ENCODE data around the gene LARP1.

The LARP1 gene

GRCh38 chr5:154786414-154786813 lies 31.2 kb downstream of the LARP1 start:
- Histone ChIP-seq H3K27me3 (ENCODE audit: control insufficient read depth, insufficient read depth, low read length, poor library complexity, severe bottlenecking) (no peaks in the 10 kb centered on the region), H3K4me1 (ENCODE audit: control insufficient read depth, insufficient read depth, low read length) (peaks cover 29% of the 10 kb centered on the region), H3K9me3 (ENCODE audit: control insufficient read depth, low read length) (no peaks in the 10 kb centered on the region), H3K27ac (ENCODE audit: insufficient read depth, low read depth, low read length, poor library complexity, severe bottlenecking) (no peak overlapping the region), H3K4me3 (ENCODE audit: insufficient read depth, low read depth, low read length) (no peak overlapping the region), H3K36me3 (ENCODE audit: control insufficient read depth, insufficient read depth, low read length) (peaks cover 5% of the 10 kb centered on the region)
- 87 to 97% methylated on average over 2 of the region's 2 CpGs for WGBS, 2 experiments

DNA sequence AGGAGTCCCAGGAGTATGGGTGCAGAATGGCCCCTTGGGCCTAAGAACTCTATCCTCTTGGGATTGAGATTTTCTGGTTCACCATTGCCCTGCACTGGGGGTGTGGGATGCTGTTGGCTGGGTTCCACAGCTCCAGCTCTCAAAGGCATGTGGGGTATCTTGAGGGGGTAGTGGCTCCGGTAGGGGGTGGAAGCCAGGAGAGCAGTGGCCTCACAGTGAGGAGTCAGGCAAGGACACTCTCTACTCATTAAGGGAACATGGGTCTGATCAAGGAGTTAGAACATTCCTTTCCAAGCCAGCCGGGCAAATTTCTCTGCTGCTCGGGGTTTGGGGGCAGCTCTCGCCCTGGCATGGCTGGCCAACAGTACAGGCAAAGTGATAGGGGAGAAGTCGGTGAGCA lies 33.0 kb downstream of the LARP1 start:
- WGBS, 2 experiments, result 96% methylated on average over 5 of the region's 5 CpGs
- peaks cover 19% of the 10 kb centered on the region for H3K4me1 ChIP-seq (ENCODE audit: control insufficient read depth, insufficient read depth, low read length)
- H3K27me3 ChIP-seq (ENCODE audit: control insufficient read depth, insufficient read depth, low read length, poor library complexity, severe bottlenecking), result no peaks in the 10 kb centered on the region
- H3K4me3 ChIP-seq (ENCODE audit: insufficient read depth, low read depth, low read length), result no peak overlapping the region
- H3K9me3 ChIP-seq (ENCODE audit: control insufficient read depth, low read length), result no peaks in the 10 kb centered on the region
- H3K36me3 ChIP-seq (ENCODE audit: control insufficient read depth, insufficient read depth, low read length), result peaks cover 15% of the 10 kb centered on the region
- H3K27ac ChIP-seq (ENCODE audit: insufficient read depth, low read depth, low read length, poor library complexity, severe bottlenecking), result no peak overlapping the region

- WGBS, 2 experiments, result 97% methylated on average over 3 of the region's 3 CpGs
- Histone ChIP-seq H3K27me3 (ENCODE audit: control insufficient read depth, insufficient read depth, low read length, poor library complexity, severe bottlenecking) (no peaks in the 10 kb centered on the region), H3K27ac (ENCODE audit: insufficient read depth, low read depth, low read length, poor library complexity, severe bottlenecking) (no peak overlapping the region), H3K4me1 (ENCODE audit: control insufficient read depth, insufficient read depth, low read length) (no peaks in the 10 kb centered on the region), H3K9me3 (ENCODE audit: control insufficient read depth, low read length) (no peaks in the 10 kb centered on the region), H3K4me3 (ENCODE audit: insufficient read depth, low read depth, low read length) (no peak overlapping the region), H3K36me3 (ENCODE audit: control insufficient read depth, insufficient read depth, low read length) (peaks cover 40% of the 10 kb centered on the region)
Observed at GRCh38 chr5:154791535-154791934, 36.4 kb downstream of the LARP1 start.

- Histone ChIP-seq H3K9me3 (ENCODE audit: control insufficient read depth, low read length) (no peaks in the 10 kb centered on the region), H3K4me3 (ENCODE audit: insufficient read depth, low read depth, low read length) (no peak overlapping the region), H3K27ac (ENCODE audit: insufficient read depth, low read depth, low read length, poor library complexity, severe bottlenecking) (no peak overlapping the region), H3K4me1 (ENCODE audit: control insufficient read depth, insufficient read depth, low read length) (no peaks in the 10 kb centered on the region), H3K36me3 (ENCODE audit: control insufficient read depth, insufficient read depth, low read length) (peaks cover 48% of the 10 kb centered on the region), H3K27me3 (ENCODE audit: control insufficient read depth, insufficient read depth, low read length, poor library complexity, severe bottlenecking) (no peaks in the 10 kb centered on the region)
- 95 to 96% methylated on average over 32 of the region's 32 CpGs for WGBS, 2 experiments
Observed at GRCh38 chr5:154793599-154794524, 38.7 kb downstream of the LARP1 start.

- Histone ChIP-seq H3K4me1 (ENCODE audit: control insufficient read depth, insufficient read depth, low read length) (no peaks in the 10 kb centered on the region), H3K4me3 (ENCODE audit: insufficient read depth, low read depth, low read length) (no peak overlapping the region)
- WGBS, 2 experiments, result 93 to 96% methylated on average over 7 of the region's 7 CpGs
Observed at GRCh38 chr5:154794525-154795234, 39.5 kb downstream of the LARP1 start.

GRCh38 chr5:154795235-154795596 lies 40.0 kb downstream of the LARP1 start:
- WGBS, 2 experiments, result 93 to 97% methylated on average over 3 of the region's 3 CpGs
- H3K27ac ChIP-seq (ENCODE audit: insufficient read depth, low read depth, low read length, poor library complexity, severe bottlenecking), result no peak overlapping the region
- H3K4me3 ChIP-seq (ENCODE audit: insufficient read depth, low read depth, low read length), result no peak overlapping the region
- H3K4me1 ChIP-seq (ENCODE audit: control insufficient read depth, insufficient read depth, low read length), result no peaks in the 10 kb centered on the region
- no peaks in the 10 kb centered on the region for H3K9me3 ChIP-seq (ENCODE audit: control insufficient read depth, low read length)
- no peaks in the 10 kb centered on the region for H3K27me3 ChIP-seq (ENCODE audit: control insufficient read depth, insufficient read depth, low read length, poor library complexity, severe bottlenecking)
- peaks cover 56% of the 10 kb centered on the region for H3K36me3 ChIP-seq (ENCODE audit: control insufficient read depth, insufficient read depth, low read length)

More at GRCh38 chr5:154794525-154795234, 39.5 kb downstream of the LARP1 start:
- Histone ChIP-seq H3K27ac (ENCODE audit: insufficient read depth, low read depth, low read length, poor library complexity, severe bottlenecking) (no peak overlapping the region), H3K36me3 (ENCODE audit: control insufficient read depth, insufficient read depth, low read length) (peaks cover 56% of the 10 kb centered on the region), H3K9me3 (ENCODE audit: control insufficient read depth, low read length) (no peaks in the 10 kb centered on the region), H3K27me3 (ENCODE audit: control insufficient read depth, insufficient read depth, low read length, poor library complexity, severe bottlenecking) (no peaks in the 10 kb centered on the region)

DNA sequence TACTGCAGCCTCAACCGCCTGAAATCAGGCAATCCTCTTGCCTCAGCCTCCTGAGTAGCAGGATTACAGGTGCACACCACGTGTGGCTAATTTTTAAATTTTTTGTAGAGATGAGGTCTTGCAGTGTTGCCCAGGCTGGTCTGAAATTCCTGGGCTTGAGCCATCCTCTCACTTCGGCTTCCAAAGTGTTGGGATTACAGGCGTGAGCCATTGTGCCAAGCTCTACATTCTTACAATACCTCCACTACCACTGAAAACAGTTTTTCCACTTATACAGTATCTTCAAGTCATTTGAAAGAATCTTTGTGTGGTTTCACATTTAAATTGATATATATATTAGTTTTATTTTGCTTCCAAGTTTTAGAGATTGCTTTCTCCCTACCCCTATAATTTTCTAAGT lies 42.6 kb downstream of the LARP1 start:
- WGBS, 2 experiments, result 92% methylated on average over 4 of the region's 4 CpGs
- no peak overlapping the region for H3K4me3 ChIP-seq (ENCODE audit: insufficient read depth, low read depth, low read length)
- H3K4me1 ChIP-seq (ENCODE audit: control insufficient read depth, insufficient read depth, low read length), result no peaks in the 10 kb centered on the region
- H3K36me3 ChIP-seq (ENCODE audit: control insufficient read depth, insufficient read depth, low read length), result peaks cover 73% of the 10 kb centered on the region
- no peaks in the 10 kb centered on the region for H3K27me3 ChIP-seq (ENCODE audit: control insufficient read depth, insufficient read depth, low read length, poor library complexity, severe bottlenecking)
- H3K27ac ChIP-seq (ENCODE audit: insufficient read depth, low read depth, low read length, poor library complexity, severe bottlenecking), result no peak overlapping the region
- H3K9me3 ChIP-seq (ENCODE audit: control insufficient read depth, low read length), result no peaks in the 10 kb centered on the region

DNA sequence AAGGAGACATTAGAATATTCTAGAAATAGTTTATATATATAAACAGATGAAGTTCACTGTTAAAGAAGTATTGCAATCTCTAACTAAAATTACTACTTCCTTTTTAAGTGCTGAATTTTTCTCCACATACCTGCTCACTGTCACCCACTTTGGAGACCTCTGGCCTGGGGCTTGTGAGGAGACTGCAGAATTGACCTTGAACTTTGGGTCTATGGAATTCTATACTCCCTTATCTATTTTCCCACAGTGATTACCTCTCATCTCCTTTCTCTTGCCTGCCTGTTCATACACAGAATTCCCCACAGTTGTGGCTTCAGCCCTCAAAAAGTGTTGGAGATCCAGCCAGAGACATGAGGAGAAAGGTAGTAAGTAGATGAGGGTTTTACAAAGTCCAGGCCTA lies 45.4 kb downstream of the LARP1 start:
- Histone ChIP-seq H3K4me3 (ENCODE audit: insufficient read depth, low read depth, low read length) (no peak overlapping the region), H3K36me3 (ENCODE audit: control insufficient read depth, insufficient read depth, low read length) (peaks cover 70% of the 10 kb centered on the region), H3K27me3 (ENCODE audit: control insufficient read depth, insufficient read depth, low read length, poor library complexity, severe bottlenecking) (no peaks in the 10 kb centered on the region), H3K9me3 (ENCODE audit: control insufficient read depth, low read length) (no peaks in the 10 kb centered on the region), H3K4me1 (ENCODE audit: control insufficient read depth, insufficient read depth, low read length) (no peaks in the 10 kb centered on the region), H3K27ac (ENCODE audit: insufficient read depth, low read depth, low read length, poor library complexity, severe bottlenecking) (no peak overlapping the region)

GRCh38 chr5:154801083-154801482 lies 45.9 kb downstream of the LARP1 start:
- Histone ChIP-seq H3K27me3 (ENCODE audit: control insufficient read depth, insufficient read depth, low read length, poor library complexity, severe bottlenecking) (no peaks in the 10 kb centered on the region), H3K36me3 (ENCODE audit: control insufficient read depth, insufficient read depth, low read length) (peaks cover 75% of the 10 kb centered on the region), H3K4me1 (ENCODE audit: control insufficient read depth, insufficient read depth, low read length) (no peaks in the 10 kb centered on the region), H3K9me3 (ENCODE audit: control insufficient read depth, low read length) (no peaks in the 10 kb centered on the region), H3K4me3 (ENCODE audit: insufficient read depth, low read depth, low read length) (no peak overlapping the region), H3K27ac (ENCODE audit: insufficient read depth, low read depth, low read length, poor library complexity, severe bottlenecking) (no peak overlapping the region)
- 96 to 97% methylated on average over 3 of the region's 3 CpGs for WGBS, 2 experiments

- Histone ChIP-seq H3K27ac (ENCODE audit: insufficient read depth, low read depth, low read length, poor library complexity, severe bottlenecking) (no peak overlapping the region), H3K36me3 (ENCODE audit: control insufficient read depth, insufficient read depth, low read length) (peaks cover 69% of the 10 kb centered on the region), H3K9me3 (ENCODE audit: control insufficient read depth, low read length) (no peaks in the 10 kb centered on the region), H3K4me1 (ENCODE audit: control insufficient read depth, insufficient read depth, low read length) (no peaks in the 10 kb centered on the region), H3K4me3 (ENCODE audit: insufficient read depth, low read depth, low read length) (no peak overlapping the region), H3K27me3 (ENCODE audit: control insufficient read depth, insufficient read depth, low read length, poor library complexity, severe bottlenecking) (no peaks in the 10 kb centered on the region)
- 94 to 98% methylated on average over 9 of the region's 9 CpGs for whole genome bisulfite sequencing, 2 experiments
Observed at GRCh38 chr5:154802050-154802449, 46.9 kb downstream of the LARP1 start.
